T-helper 22 cell (primary cell): ENCODE data around the gene ARAP1.

Experiments
- DNase-seq: peaks from one replicate; pipeline ENCODE4 v3.0.0-alpha.2; 2020; ENCODE audit warnings: low read depth

ARAP1 gene

DNA sequence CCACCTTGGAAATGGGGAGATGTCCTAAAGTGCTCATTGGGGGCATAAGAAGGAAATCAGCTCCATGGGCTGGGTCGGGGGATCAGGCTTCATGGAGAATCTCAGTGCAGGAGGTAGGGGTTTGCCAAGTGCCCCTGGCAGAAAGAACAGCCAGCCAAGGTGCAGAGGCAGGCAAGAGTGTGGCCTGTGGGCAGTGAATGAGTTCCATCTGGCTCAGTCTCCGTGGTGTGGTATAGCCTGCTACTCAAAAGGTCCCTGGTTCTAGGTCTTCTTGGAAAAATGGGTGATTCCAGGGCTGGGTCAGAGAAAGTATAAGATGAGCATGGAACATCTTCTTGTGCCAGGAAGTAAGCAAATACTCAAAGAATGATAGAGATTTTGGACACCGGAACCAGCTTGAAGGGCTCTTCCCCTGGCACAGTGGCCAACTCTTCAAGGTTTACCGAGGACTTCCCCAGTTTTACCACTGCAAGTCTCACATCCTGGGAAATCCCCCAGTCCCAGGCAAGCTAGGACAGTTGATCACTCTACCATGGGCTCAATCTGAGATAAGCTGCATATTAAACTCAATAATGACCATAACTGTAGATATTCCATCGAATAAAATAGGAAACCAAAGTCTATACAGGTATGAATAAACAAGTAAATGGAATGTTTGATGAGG is 10.6 kb upstream of the ARAP1 start:
- DNase-seq = no peak

DNA sequence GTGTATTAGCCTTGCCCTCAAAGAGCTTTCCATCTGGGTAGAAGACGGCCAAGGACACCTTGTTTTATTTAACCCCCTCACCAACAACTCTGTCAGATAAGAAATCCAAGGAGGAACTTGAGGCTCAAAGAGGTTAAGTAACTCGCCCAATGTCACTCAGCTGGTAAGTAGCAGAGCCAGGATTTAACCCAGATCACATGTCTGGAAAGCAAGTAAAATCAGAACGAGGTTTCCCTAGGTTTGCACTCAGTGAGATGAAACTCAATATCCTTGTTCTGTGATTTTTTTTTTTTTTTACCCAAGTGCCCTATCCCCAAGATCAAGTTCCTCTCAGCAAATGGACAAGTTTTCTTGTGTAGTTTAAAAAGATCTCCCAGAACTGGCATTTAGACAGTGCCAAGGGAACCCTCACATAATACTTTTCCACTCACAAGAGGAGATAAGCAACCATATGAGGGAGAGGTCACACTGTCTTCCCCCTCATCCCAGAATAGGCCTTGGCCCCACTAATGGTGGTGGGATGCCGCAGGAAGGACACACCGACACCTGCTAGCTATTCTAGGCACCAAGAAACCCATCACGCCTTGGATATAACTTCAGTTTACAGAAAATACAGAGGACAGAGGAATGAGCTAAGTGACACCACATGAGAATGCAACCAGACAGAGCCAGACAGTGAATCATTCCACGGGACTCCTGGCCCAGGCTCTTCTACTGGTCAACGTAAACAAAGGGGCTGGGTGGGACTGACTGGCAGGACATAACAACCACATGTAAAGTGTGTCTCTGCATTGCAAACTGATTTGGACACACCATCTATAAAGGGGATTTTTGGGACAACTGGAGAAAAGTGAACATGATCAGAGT is 8.6 kb upstream of the ARAP1 start:
- no peak for DNase-seq

DNA sequence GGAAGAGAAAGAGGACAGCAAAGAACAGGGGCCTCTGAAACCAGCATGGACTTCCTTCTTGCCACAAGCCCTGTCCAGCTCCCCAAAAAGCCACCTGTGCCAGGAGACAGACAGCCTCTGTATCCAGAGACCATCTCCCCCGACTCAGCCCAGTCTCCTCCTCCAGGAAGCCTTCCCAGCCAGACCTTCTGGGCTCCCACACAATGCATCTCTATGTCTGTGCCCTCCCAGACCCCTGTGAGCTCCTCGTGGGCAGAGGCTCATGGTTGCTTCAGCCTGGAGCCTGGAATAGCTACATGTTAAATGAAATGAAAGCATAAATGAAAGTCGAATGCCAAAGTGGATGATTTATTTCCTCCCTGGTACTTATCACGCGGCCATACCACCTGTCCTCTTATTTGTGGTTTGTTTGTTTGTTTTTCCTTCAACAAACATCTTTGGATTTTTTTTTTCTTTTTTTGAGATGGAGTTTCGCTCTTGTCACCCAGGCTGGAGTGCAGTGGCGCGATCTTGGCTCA is 7.3 kb upstream of the ARAP1 start:
- no peak for DNase-seq

DNA sequence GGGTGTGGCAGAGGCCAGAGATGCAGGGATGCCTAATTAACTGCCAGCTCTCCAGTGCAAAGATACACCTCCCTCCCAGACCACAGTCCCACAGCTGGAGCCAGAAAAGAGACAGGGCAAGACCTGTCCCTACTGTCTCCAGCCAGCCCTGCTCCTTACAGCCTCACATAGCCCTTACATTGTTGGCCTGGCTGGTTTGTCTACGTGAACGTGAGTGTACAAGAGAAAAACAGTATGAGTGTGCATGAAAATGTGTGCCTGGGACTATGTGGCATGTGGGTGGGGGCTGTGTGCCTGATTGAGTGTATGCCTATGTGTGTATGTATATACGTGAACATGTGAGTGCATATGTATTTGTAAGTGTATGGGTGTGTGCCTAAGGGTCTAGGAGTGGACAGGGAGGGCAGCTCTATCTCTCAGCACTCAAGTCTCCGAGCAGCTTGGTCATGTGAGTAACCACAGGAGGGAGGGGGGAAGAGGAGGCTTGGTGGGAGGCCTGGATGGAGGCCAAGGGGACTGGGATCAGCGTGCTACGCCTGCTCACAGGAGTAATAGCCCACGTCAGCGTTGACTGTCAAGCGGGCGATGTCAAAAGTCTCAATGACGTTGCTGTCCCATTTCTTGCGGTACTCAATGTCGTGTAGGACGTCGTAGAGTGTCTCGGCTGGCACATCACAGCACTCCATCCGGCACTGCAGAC is 6.6 kb upstream of the ARAP1 start:
- DNase-seq = no peak

DNA sequence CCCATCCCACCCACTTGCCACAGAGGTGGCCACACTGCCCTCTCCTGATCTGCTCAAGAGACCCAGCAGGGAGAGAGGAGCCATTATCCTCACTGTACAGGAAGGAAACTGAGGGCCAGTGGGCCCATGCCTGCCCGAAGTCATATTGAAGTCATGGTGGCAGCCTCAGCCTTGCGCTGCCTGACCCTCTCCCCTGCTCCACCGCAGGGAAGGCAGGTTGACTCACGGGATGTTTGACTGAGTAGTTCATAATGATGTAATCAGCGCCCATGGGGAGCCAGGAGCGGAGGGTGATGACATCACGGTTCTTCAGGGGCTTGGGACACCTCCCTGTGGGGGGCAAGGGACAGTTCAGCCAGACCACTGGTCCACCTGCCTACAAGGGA is 6.1 kb upstream of the ARAP1 start:
- DNase-seq = no peak

DNA sequence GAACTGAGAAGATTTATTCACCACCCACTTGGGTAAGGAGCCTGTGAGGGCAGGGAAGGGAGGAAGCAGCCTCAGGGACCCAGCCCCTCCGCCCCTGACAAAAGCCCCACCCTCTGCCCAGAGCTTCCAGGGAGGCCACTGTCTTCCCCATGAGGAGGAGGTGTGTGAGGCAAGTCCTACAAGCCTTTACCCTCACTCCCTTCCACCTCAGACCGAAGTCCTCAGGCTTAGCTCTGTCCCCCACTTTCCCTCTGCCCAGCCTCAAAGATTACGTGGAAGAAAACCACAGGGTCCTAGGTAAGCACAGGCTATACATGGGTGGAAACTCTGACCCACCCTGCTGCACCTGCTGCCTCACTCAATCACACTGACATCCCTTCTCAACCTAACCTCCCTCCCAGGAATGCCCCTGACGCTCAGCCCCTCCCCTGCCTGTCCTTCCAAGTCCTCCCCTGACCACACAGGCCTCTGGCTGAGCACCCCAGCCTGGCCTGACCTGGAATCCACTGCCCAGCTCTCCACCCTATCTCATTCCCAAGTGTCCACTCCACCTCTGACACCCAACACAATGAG is 3.6 kb upstream of the ARAP1 start:
- DNase-seq = no peak

DNA sequence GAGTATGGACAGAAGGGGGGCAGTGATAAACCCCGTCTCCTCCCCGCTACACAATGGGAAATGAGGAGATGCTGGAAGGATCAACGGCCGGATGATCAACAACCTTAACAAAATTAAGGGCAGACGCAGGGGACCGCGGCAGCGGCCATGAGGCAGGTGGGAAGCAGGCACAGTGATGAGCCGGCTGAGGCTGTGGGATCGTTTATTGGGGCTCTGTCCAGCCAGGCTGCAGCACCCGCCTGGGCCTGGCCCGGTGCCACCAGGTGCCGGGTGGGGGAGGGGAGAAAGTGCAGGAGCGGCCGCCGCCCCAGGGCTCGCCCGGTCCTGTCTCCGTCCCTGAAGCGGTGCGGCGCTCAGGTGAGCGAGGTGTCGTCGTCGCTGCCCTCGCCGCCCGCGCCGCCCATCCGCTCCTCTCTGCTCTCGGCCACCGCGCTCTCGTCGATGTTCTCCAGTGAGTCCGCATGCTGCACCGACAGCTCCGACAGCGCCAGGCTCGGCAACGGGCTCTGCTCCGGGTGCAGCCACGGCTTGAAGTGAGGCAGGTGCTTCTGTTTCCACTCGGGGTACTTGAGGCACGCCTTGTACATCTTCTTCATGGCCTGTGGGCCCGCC is 2.4 kb upstream of the ARAP1 start:
- DNase-seq = no peak

DNA sequence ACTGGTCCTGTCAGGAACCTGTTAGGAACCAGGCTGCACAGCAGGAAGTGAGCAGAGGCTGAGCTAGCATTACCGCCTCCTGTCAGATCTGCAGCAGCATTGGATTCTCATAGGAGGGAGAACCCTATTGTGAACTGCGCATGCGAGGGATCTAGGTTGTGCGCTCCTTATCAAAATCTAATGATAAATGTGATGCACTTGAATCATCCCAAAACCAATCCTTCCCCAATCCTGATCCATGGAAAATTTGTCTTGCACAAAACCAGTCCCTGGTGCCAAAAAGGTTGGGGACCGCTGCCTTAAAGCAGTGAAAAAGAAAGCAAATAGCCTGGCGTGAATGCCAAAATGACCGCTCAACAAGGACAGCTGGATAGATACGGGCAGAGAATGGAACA is 1.9 kb upstream of the ARAP1 start:
- no peak for DNase-seq

DNA sequence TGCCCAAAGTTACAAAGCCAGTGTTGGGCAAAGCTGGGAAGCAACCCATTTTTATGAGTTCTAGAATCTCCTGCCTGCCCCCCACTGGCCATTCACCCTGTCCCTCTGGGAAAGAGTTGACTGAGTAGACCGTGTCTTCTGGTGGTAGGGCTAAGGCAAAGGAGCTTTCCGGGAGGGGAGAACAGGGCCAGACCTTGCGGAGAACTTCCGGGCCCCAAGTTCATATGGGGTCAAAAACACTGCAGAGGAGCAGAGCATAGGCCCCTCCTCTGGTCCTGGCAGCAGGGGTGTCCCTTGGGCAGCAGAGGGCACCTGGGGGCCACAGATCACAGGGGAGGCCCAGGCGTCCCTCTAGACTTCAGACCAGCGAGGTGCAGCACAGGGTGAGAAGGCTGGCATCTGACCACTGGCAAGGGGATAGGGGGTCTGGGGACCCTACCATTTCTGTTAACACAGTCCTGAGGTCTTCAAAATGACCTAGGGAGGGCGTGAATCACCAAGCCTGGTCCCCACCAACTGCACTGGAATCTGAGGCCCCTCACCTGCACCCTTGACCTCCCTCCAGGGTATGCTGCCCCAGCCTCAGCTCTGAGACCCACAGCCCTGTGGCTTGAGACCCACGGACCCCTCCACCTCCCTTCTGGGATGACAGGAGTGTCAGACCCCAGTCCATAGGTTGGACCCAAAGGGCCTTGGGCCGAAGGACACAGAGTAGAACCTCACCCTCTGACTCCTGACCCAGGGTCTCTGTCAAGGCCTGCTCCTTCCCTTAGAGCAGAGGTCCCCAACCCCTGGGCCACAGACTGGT is 1.3 kb upstream of the ARAP1 start:
- no peak for DNase-seq

DNA sequence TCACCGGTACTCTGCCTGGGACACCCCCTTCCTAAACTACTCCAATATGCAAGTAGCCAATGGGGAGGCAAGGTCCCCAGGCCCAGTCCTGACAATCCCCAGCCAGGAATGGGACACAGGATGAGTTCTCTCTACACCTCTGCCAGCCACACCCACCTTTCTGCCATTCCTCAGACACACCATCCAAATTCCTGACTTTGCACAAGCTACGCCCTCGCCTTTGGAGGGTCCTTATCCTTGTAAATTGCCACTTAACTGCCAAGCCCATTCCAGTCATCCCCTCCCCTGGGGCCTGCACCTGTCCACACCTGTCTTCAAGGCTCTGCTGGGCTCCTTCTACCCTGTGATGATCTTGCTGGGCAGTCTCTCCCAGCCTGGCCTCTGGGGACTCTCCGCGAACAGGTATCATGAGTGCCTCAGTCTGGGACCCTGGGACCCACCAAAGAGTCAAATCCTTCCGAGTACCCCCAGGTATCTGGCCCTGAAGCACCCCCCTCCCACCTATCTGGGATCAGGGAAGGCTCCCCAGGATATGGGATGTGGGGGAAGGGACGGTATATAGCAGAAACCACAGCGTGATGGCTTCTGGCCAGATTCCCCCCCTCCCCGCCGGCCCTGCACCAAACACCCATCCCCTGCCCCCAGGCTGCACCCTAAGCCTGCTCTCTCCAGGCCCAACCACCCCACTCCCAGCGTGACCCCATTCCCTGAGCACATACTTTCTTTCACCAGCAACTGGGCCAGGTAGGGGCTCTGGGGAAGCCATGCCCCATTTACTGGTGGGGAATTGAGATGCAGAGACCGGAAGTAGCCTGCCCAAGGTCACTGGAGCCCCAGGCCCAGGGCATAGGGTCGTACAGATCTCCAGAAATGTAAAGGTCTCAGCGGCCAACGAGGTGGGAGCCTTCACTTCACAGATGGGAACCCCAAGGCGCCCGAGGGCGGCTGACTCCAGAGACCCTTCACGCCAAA is 806 bp downstream of the ARAP1 start:
- DNase-seq = no peak

DNA sequence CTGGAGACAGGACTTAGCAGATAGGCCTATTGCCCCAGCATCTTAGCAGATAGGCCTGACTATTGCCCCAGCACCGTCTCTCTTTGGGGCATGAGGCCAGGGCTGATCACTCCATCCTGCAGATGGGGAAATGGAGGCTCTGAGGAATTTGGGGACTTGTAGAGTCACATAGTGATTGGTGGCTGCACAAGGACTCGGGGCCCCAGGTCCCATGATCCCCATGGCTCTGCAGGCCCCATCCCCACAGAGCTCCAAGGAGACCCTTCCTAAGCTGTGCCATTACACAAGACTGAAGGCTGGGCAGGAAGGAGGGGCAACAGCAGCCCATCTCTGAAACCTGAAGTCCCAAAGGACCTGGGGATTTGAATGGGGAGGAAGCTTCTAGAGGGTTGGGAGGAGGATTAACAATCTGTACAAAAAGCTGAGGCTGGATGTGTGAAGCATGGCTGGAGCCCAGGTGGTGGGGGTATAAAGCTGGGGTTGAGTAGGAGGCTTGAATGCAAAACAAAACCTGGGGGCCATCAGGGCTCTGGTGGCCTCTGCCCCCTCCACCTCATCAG is 1.6 kb downstream of the ARAP1 start:
- no peak for DNase-seq

DNA sequence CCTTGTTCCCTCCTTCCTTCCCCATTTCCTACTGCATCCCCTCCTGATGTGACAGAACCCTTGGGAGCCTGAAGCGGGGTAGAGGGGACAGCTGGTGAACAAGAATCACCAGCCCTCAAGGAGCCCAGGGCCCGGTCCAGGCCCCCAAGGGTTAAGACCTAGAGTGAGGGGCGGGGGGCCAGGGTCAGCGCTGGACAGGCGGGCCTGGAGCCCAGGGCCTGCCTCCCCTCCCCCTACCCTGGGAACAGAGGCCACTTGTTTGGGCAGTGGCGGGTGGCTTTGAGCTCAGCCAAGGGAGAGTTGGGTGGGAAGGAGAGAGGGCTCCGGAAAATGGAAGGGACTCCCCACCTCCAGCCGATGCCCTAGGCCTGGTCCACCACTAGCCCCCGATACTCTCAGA is 2.1 kb downstream of the ARAP1 start:
- DNase-seq = no peak

DNA sequence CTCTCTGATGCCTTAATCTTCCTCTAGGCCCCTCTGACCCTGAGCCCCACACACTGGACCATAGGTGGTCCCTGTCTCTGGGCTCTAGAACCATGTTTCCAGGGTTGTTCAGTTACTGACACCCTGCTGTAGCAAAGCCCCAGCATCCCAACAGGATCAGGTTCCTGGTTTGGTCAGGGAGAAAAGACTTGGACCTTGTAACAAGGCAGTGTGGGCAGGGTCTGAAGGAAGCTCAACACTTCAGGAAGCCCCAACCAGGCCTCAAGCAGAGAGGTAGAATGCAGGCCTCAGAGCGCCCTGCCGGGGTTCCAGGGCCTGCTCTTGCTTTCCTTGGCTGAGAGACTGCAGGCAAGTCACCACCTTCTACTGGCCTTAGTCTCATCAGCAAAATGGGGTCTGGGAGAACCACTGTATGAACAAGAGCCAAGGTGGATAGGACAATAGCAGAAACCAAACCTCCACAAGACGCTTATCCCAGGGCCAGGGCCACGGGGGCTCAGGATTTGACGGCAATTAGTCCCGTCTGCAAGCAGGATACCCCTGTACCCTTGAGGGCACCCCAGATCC is 4.8 kb downstream of the ARAP1 start:
- no peak for DNase-seq

DNA sequence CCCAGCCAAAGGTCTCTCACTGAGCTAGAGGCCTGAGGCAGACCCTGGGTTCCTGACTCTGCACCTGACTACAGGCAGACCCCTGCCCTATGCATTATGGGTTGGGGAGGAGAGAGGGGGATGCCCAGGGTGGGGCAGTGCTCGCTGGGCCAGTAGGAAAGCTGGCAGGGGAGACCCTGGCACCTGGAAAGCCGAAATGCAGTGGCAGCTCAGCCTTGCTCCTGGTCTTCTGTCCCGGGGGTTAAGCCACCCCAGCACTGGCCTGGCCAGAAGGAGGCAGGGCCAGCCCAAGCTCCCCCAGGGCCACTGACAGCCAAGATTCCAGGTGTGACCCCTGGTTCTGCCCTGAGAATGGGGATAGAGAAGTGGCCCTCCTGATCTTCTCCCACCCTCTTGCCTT is 5.4 kb downstream of the ARAP1 start:
- no peak for DNase-seq

DNA sequence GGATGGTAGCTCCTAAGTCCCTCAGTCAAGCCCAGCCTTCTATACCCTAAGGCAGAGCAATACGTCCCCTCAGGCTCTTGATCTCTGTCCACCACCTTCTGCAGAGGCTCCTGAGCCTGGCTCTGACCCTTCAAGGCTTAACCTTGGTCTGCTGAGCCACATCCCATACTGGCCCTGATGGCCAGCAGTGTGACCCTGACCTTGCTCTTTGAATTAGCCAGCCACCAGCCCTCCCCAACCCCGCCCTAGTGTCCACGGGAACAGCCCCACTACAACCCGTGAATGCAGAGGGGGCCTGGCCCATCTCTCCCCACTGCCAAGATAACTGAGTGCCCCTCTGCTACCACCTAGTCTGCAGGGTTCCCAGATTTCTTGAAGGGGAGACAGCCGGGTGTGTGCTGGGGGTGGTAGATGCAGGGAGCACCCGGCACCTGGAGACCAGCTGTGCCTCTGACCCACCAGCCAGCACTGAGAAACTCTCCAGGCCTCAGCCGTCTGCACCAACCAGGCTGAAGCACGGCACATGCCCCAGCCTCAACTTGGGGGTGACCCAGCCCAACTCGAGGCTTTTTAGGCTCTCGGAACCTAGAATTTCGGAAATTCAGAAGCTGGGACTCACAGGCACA is 6.2 kb downstream of the ARAP1 start:
- no peak for DNase-seq

DNA sequence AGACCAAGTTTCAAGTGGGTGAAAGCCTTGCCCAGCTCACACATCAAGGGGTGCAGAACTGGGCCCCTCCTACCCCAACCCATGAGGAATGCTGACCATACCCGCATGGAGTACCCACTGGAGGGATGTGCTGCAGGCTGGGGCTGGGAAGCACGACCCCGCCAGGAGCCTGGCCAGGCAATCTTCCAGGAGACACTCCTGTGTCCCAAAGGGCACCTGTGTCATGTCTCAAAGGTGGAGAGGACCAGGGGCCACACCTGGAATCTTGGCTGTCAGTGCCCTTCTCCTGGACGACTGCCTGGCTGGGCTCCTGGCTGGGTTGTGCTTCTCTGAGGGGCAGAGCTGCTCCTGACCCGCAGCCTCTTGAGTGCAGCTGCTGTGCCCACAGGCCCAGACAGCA is 6.7 kb downstream of the ARAP1 start:
- DNase-seq = no peak

DNA sequence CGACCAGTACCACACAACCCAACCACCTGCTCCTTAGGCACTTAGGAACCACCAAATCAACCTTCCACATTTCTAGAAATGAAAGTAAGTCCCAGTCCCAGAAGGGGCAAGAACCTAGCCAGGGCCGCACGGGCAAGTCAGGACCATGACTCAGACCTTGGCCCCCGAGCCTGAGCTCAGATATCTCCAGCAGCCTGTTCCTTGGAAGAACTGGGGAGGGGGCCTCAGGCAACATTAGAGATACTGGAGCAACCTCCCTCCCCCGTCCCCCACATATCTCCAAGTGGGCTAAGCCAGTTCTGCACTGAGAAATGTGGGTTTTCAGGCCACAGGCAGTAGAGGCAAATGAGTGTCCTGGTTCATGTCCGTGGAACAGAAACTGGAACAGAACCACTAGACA is 7.7 kb downstream of the ARAP1 start:
- no peak for DNase-seq

DNA sequence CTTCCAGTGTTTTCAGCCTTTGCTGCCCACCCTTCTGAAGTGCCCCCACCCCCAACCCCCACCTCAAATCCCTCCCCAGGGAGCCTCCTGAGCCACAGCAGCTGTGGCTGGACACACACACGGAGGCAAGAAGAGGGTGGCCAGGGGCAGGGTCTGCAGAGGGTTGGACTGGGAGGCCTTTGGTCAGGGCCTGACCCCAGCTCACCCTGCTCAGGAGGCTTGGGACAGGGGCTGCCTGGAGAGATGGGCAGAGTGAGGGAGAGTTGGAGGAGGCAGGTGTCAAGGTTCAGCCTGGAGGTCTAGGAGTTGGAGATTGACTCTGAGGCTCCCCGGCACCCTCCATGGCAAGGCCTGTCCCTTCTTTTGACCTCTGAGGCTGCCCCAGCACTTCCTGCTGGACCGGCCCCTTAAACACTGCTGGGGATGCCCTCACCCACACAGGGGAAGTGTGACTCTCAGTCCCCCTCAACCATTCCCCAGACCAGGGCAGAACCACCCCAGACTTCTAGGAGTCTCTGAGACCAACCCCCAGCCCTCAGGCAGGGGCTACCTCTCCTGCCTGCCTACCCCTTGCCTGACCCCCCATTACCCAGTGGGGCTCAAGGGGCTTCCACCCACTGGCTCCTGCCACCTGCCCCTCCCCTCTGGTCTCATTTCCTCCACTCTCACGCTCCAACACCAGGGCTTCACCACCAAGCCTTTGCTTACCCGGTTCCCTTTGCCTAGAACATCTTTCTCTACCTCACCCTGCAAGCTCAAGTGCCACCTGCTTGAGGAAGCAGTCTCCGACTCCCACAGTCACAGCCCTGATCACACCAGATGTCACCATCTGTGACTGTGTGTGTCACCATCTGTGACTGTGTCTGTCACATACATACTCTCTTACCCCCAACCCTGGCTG is 8.6 kb downstream of the ARAP1 start:
- no peak for DNase-seq
